Caco-2 (cell line): ENCODE data around the gene UNG. TPM values are rescaled to one million over a fixed set of nuclear protein-coding genes. Genes with fewer than 3 reads are reported as not detected.
A peak's percentile ranks its signal among the peaks of the same experiment; 100 is the strongest.
"Not testable (repeated sequence)": the region's sequence is repeated elsewhere in the genome, so short reads cannot be mapped to it uniquely, and the experiment has no call there.

Experiments used
- Bru-seq: library from RNA; stranded (reverse); fragments of 400-500 nt; gene quantifications from one replicate; lab custom pipeline; 2021; lab: Mats Ljungman, UMichigan
- BruChase-seq, 2 experiments: library from RNA; stranded (reverse); fragments of 400-500 nt; gene quantifications; one replicate each; lab custom pipeline; 2021; lab: Mats Ljungman, UMichigan
- BruUV-seq: library from RNA; stranded (reverse); fragments of 400-500 nt; replicated peaks from 2 replicates; lab custom pipeline; 2021; lab: Mats Ljungman, UMichigan
- CTCF ChIA-PET: fragments of 300-600 bp; sonication (Branson Sonifier 250); formaldehyde crosslinking; loops from one replicate; lab custom pipeline; 2022; ENCODE audit warnings: antibody characterized with exemption; lab: Charles Lee
- POLR2A ChIA-PET: fragments of 300-600 bp; sonication (Branson Sonifier 250); formaldehyde crosslinking; loops from one replicate; lab custom pipeline; 2022; ENCODE audit warnings: antibody characterized with exemption; lab: Charles Lee
- DNase-seq, 2 experiments: peaks; one replicate each; pipeline versions ENCODE4 v3.0.0 to v3.0.0-alpha.2; 2020 to 2022
- H3K27me3 ChIP-seq: replicated peaks from 2 replicates; pipeline ENCODE4 v1.6.0; 2011; ENCODE audit warnings: low read length; ENCODE audit not compliant: control insufficient read depth, insufficient read depth
- H3K36me3 ChIP-seq: 2 replicates; pipeline ENCODE4 v1.5.1; 2011; ENCODE audit warnings: low read length; ENCODE audit not compliant: control insufficient read depth, insufficient read depth
- H3K4me1 ChIP-seq: fragments of 250-450 bp; sonication (Bioruptor Pico); 2 replicates; pipeline ENCODE4 v1.5.1; 2020; ENCODE audit warnings: mild to moderate bottlenecking
- H3K4me3 ChIP-seq: 2 replicates; pipeline ENCODE4 v1.5.1; 2011; ENCODE audit warnings: low read depth, mild to moderate bottlenecking, control low read depth, low read length
- H3K9me3 ChIP-seq: fragments of 250-450 bp; sonication (Bioruptor Pico); 2 replicates; pipeline ENCODE4 v1.5.1; 2020; ENCODE audit warnings: mild to moderate bottlenecking, moderate library complexity
- H3K27ac Mint-ChIP-seq: one replicate; pipeline ENCODE4 v1.8.0; 2022; ENCODE audit warnings: mixed read lengths; ENCODE audit not compliant: unreplicated experiment
- H3K27me3 Mint-ChIP-seq: one replicate; pipeline ENCODE4 v1.8.0; 2022; ENCODE audit warnings: mixed read lengths; ENCODE audit not compliant: insufficient read depth, unreplicated experiment
- H3K36me3 Mint-ChIP-seq: one replicate; pipeline ENCODE4 v1.8.0; 2022; ENCODE audit warnings: mild to moderate bottlenecking, mixed read lengths; ENCODE audit not compliant: insufficient read depth, unreplicated experiment
- H3K4me1 Mint-ChIP-seq: one replicate; pipeline ENCODE4 v1.8.0; 2022; ENCODE audit warnings: low read depth, mixed read lengths; ENCODE audit not compliant: unreplicated experiment
- H3K4me3 Mint-ChIP-seq: one replicate; pipeline ENCODE4 v1.8.0; 2022; ENCODE audit warnings: mild to moderate bottlenecking, moderate library complexity, mixed read lengths; ENCODE audit not compliant: unreplicated experiment
- H3K9me3 Mint-ChIP-seq: one replicate; pipeline ENCODE4 v1.8.0; 2022; ENCODE audit warnings: mixed read lengths; ENCODE audit not compliant: unreplicated experiment
- intact Hi-C: fragments of 100-400 bp; cut with micrococcal nuclease; formaldehyde crosslinking; loops from one replicate; pipeline ENCODE4 v1.10.0; 2022; ENCODE audit not compliant: unreplicated experiment
- long read RNA-seq: library from polyadenylated mRNA; stranded (forward); transcript quantifications from one replicate; pipeline ENCODE4 v2.0.0, GENCODE V29; 2022
- total RNA-seq: library from RNA; stranded (reverse); gene quantifications from 2 replicates; pipeline ENCODE4 v1.2.3, GENCODE V29; 2022
- TF ChIP-seq, protein P1 (sequence below), 2 experiments: fragments of 200-600 bp in 1 of 2; IDR thresholded peaks; 1 replicate in 1 of 2; 2 replicates in 1 of 2; pipeline versions ENCODE4 v1.5.1 to v1.8.0; 2011 to 2022; ENCODE audit warnings: antibody characterized with exemption in 1 of 2, control low read depth in 1 of 2, inconsistent platforms in 1 of 2, low read depth in 1 of 2, low read length in 1 of 2, mild to moderate bottlenecking in 1 of 2, moderate library complexity in 1 of 2; ENCODE audit not compliant: insufficient read depth in 1 of 2, severe bottlenecking in 1 of 2, unreplicated experiment in 1 of 2

The UNG gene
- total RNA-seq (72.2 and 78.3 TPM in 2 replicates), Bru-seq, nascent RNA (percentile 79 among the genes with signal in this experiment), BruChase-seq, experiment 1, labeled RNA remaining after a 2-hour chase (percentile 83 among the genes with signal in this experiment), BruChase-seq, experiment 2, labeled RNA remaining after a 6-hour chase (percentile 94 among the genes with signal in this experiment)
- long read RNA-seq, transcript UNG-202 (6 exons, 2,130 nt), result minor isoform, 43 of 176 reads
- long read RNA-seq, transcript UNG-201 (7 exons, 2,071 nt), result major isoform, 115 of 176 reads
- long read RNA-seq, partial matches to known transcripts, result 12 of 176 reads
- long read RNA-seq, other reads (novel, unspliced or antisense), result 5 of 176 reads

DNA sequence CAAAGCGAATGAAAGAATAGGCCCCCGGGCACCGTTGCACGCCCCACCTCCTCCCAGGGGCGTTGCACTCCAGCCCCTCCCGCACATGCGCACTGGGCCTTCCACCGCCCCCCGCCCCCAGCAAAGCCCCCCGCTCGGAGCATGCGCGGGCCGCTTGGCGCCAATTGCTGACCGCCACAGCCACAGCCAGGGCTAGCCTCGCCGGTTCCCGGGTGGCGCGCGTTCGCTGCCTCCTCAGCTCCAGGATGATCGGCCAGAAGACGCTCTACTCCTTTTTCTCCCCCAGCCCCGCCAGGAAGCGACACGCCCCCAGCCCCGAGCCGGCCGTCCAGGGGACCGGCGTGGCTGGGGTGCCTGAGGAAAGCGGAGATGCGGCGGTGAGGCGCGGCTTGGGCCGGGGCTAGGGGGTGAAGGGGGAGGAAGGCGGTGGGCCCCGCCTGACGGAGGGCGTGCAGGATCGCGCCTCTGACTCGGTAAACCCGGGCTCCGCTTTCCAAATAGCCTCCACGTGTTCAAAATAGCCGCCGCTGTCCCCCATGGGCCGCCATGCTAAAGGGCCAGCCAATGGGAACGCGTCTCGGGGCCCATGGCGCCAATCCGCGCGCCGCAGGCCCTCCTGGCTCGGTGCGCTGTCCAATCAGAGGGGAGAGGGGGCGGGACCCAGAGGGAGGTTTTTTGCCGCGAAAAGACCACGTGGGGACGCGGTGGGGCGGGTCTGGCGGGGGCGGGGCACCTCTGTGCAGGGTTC is at the start of gene UNG:
UNG (plus strand) TSS at position 163 of the 748 bp plus-strand sequence; CDS start at position 246, 83 bp downstream.
- Histone ChIP-seq H3K4me3 (peak within 1 kb of the TSS; percentile 89), H3K9me3 (no peaks in the 10 kb centered on the region), H3K4me1 (no peaks in the 10 kb centered on the region; the same call in 1 of the 2 replicates), H3K27me3 (no peaks in the 10 kb centered on the region), H3K36me3 (no peaks in the 10 kb centered on the region)
- CTCF ChIA-PET, result interaction anchor here (0.6 to 1.1 kb wide), 4 partner anchors 11 to 199 kb away, joined by 3 to 5 read pairs (median 4); no protein-coding TSS in a partner anchor
- intact Hi-C loops, result no loop called here
- peak; percentile 96 to 98 for DNase-seq
- H3K9me3 Mint-ChIP-seq, result no peaks in the 10 kb centered on the region
- H3K36me3 Mint-ChIP-seq, result peaks cover 49% of the 10 kb centered on the region
- H3K4me1 Mint-ChIP-seq, result peaks cover 3% of the 10 kb centered on the region
- no TSS peak for BruUV-seq
- no peaks in the 10 kb centered on the region for H3K27me3 Mint-ChIP-seq
- POLR2A ChIA-PET, result interaction anchor here (1.2 kb wide), 1 partner anchor 57 kb away, joined by 4 read pairs; no protein-coding TSS in a partner anchor
- peak within 1 kb of the TSS; percentile 68 for H3K4me3 Mint-ChIP-seq
- peak within 1 kb of the TSS; percentile 86 for H3K27ac Mint-ChIP-seq
- TF ChIP-seq, protein P1, sequence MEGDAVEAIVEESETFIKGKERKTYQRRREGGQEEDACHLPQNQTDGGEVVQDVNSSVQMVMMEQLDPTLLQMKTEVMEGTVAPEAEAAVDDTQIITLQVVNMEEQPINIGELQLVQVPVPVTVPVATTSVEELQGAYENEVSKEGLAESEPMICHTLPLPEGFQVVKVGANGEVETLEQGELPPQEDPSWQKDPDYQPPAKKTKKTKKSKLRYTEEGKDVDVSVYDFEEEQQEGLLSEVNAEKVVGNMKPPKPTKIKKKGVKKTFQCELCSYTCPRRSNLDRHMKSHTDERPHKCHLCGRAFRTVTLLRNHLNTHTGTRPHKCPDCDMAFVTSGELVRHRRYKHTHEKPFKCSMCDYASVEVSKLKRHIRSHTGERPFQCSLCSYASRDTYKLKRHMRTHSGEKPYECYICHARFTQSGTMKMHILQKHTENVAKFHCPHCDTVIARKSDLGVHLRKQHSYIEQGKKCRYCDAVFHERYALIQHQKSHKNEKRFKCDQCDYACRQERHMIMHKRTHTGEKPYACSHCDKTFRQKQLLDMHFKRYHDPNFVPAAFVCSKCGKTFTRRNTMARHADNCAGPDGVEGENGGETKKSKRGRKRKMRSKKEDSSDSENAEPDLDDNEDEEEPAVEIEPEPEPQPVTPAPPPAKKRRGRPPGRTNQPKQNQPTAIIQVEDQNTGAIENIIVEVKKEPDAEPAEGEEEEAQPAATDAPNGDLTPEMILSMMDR (IDR thresholded peaks at IDR 0.05; ENCODE audit: insufficient read depth in 1 of 2, low read depth in 1 of 2, low read length in 1 of 2, severe bottlenecking in 1 of 2, unreplicated experiment in 1 of 2), result no peak

DNA sequence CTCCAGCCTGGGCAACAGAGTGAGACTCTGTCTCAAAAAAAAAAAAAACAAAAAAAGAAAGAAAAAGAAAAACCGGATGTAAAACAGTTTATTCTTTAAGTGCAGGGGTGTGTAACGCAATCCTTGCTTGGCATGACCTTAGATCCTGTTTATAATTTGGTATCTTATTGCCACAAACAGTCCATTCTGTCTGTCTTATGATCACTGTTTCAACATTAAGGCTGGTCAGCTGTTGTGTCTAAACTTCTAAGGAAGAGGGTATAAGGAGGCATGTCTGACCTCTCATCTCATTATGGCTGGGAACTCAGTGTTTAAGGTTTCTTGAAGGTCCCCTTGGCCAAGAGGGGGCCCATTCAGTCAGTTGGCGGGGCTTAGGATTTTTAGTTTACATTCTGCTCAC is 48.7 kb upstream of the UNG start:
- CTCF ChIA-PET, result not testable (repeated sequence)

DNA sequence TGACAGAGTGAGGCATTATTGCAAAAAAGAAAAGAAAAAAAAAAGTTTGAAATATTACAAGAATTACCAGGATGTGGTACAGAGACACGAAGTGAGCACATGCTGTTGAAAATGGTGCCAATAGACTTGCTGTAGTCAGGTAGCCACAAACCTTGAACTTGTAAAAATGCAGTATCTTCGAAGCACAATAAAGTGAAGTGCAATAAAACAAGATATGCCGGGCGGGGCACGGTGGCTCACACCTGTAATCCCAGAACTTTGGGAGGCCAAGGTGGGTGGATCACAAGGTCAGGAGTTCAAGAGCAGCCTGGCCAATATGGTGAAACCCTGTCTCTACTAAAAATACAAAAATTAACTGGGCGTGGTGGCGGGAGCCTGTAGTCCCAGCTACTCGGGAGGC is 47.6 kb upstream of the UNG start:
- H3K27me3 ChIP-seq, POLR2A ChIA-PET, H3K27me3 Mint-ChIP-seq, H3K36me3 Mint-ChIP-seq, intact Hi-C loops, H3K9me3 ChIP-seq, H3K4me3 Mint-ChIP-seq, H3K4me3 ChIP-seq, H3K27ac Mint-ChIP-seq, H3K4me1 Mint-ChIP-seq, CTCF ChIA-PET, H3K36me3 ChIP-seq, H3K4me1 ChIP-seq, H3K9me3 Mint-ChIP-seq, BruUV-seq, DNase-seq: not testable (repeated sequence)

More for the DNA sequence above, 48.7 kb upstream of the UNG start:
- H3K4me3 ChIP-seq, H3K27me3 Mint-ChIP-seq, H3K9me3 Mint-ChIP-seq, intact Hi-C loops, BruUV-seq, H3K27me3 ChIP-seq, H3K4me3 Mint-ChIP-seq, H3K4me1 Mint-ChIP-seq, DNase-seq, H3K36me3 ChIP-seq, H3K9me3 ChIP-seq, H3K36me3 Mint-ChIP-seq, H3K27ac Mint-ChIP-seq, POLR2A ChIA-PET, H3K4me1 ChIP-seq: not testable (repeated sequence)

DNA sequence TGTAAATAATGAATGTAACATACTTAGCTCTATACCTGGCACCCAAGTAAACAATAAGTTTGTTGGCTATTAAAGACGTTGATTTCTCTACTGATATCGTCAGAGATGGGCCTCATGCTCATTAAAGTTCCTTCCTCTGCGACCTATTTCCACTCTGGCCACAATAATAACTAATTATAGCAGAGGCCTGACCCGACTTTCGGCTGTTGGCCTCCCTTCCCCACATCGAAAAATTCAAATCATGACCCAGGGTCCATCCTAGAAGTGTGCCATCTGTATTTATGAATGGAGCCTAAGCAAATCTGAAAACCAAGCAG is 45.3 kb upstream of the UNG start:
- no peaks in the 10 kb centered on the region for H3K9me3 ChIP-seq
- no peaks in the 10 kb centered on the region for H3K9me3 Mint-ChIP-seq
- H3K4me1 ChIP-seq, result 0 out of 2 replicates have a peak, but pooled peaks cover 9% of the 10 kb centered on the region
- TF ChIP-seq, protein P1 (IDR thresholded peaks at IDR 0.05; ENCODE audit: insufficient read depth in 1 of 2, low read depth in 1 of 2, low read length in 1 of 2, severe bottlenecking in 1 of 2, unreplicated experiment in 1 of 2), result no peak
- POLR2A ChIA-PET, result no interaction called here
- peak overlapping the region; percentile 96 for H3K4me3 Mint-ChIP-seq
- H3K27ac Mint-ChIP-seq, result peak overlapping the region; percentile 88
- H3K27me3 Mint-ChIP-seq, result no peaks in the 10 kb centered on the region
- no peaks in the 10 kb centered on the region for H3K36me3 Mint-ChIP-seq
- no peaks in the 10 kb centered on the region for H3K36me3 ChIP-seq
- H3K27me3 ChIP-seq, result no peaks in the 10 kb centered on the region
- no TSS peak for BruUV-seq
- no peak for DNase-seq
- peak overlapping the region; percentile 75 for H3K4me3 ChIP-seq
- CTCF ChIA-PET, result no interaction called here
- intact Hi-C loops, result loop anchor here (2.0 kb wide), 1 partner anchor 41 kb away; the partner anchor contains the start of gene ALKBH2
- peaks cover 10% of the 10 kb centered on the region for H3K4me1 Mint-ChIP-seq
